WTC11 (cell line): ENCODE results near the gene TPRKB.

Experiments
- ARID4B ChIP-seq: sonication (generic); formaldehyde crosslinking; IDR thresholded peaks from 2 replicates; pipeline ENCODE4 v1.8.0; 2023; ENCODE audit warnings: missing genetic modification reagents, mild to moderate bottlenecking, borderline replicate concordance
- CTCF ChIP-seq: fragments of 200-600 bp; IDR thresholded peaks from 2 replicates; pipeline ENCODE4 v1.8.0; 2022; ENCODE audit warnings: antibody characterized with exemption
- MLX ChIP-seq: sonication (generic); formaldehyde crosslinking; IDR thresholded peaks from 2 replicates; pipeline ENCODE4 v1.8.1; 2023; ENCODE audit warnings: mild to moderate bottlenecking, missing genetic modification reagents, moderate library complexity
- TF ChIP-seq, protein P1 (sequence below): fragments of 250-450 bp; sonication (Bioruptor Pico); IDR thresholded peaks from 2 replicates; pipeline ENCODE4 v1.9.0; 2021; ENCODE audit warnings: mild to moderate bottlenecking, borderline replicate concordance

DNA sequence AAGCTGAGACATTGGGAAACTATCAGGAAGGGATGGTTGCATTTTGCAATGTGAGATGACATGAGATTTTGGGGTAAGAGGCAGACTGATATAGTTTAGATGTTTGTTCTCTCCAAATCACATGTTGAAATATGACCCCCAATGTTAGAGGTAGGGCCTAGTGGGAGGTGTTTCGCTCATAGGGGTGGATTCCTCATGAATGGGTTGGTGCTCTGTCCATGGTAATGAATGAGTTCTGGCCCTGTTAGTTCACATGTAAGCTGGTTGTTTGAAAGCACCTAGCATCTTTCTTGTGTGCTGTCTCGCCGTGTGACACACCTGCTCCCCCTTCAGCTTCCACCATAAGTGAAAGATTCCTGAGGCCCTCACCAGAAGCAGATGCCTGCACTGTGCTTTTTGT, 37.7 kb downstream of the TPRKB start:
- no peak for TF ChIP-seq CTCF
- TF ChIP-seq MLX (CRISPR knock-in tag): no peak
- TF ChIP-seq ARID4B: no peak
- TF ChIP-seq, protein P1, sequence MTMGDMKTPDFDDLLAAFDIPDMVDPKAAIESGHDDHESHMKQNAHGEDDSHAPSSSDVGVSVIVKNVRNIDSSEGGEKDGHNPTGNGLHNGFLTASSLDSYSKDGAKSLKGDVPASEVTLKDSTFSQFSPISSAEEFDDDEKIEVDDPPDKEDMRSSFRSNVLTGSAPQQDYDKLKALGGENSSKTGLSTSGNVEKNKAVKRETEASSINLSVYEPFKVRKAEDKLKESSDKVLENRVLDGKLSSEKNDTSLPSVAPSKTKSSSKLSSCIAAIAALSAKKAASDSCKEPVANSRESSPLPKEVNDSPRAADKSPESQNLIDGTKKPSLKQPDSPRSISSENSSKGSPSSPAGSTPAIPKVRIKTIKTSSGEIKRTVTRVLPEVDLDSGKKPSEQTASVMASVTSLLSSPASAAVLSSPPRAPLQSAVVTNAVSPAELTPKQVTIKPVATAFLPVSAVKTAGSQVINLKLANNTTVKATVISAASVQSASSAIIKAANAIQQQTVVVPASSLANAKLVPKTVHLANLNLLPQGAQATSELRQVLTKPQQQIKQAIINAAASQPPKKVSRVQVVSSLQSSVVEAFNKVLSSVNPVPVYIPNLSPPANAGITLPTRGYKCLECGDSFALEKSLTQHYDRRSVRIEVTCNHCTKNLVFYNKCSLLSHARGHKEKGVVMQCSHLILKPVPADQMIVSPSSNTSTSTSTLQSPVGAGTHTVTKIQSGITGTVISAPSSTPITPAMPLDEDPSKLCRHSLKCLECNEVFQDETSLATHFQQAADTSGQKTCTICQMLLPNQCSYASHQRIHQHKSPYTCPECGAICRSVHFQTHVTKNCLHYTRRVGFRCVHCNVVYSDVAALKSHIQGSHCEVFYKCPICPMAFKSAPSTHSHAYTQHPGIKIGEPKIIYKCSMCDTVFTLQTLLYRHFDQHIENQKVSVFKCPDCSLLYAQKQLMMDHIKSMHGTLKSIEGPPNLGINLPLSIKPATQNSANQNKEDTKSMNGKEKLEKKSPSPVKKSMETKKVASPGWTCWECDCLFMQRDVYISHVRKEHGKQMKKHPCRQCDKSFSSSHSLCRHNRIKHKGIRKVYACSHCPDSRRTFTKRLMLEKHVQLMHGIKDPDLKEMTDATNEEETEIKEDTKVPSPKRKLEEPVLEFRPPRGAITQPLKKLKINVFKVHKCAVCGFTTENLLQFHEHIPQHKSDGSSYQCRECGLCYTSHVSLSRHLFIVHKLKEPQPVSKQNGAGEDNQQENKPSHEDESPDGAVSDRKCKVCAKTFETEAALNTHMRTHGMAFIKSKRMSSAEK (CRISPR knock-in tag): no peak
